ENCODE results near the gene TMEM255B.

- TF ChIP-seq POLR2A (IDR thresholded peaks at IDR 0.05; ENCODE audit: low read length), result no peak
- TF ChIP-seq GATA1 (IDR thresholded peaks at IDR 0.05; ENCODE audit: low read depth, low read length), result no peak
Observed at GRCh38 chr13:113794764-113795173, 35.7 kb downstream of the TMEM255B start.
